ENCODE data around the gene AGBL1.

Gene AGBL1

GRCh38 chr15:86608461-86609205 lies 529.0 kb downstream of the AGBL1 start:
- Mint-ChIP-seq H3K4me1 (peaks cover 18% of the 10 kb centered on the region), H3K27ac (no peak overlapping the region), H3K4me3 (no peak overlapping the region), H3K27me3 (no peaks in the 10 kb centered on the region), H3K9me3 (peaks cover 0 to 7% of the 10 kb centered on the region in 2 donors)
- DNase-seq (no peak), ATAC-seq (no peak)

- Mint-ChIP-seq H3K27me3 (no peaks in the 10 kb centered on the region), H3K9me3 (peaks cover 0 to 7% of the 10 kb centered on the region in 2 donors), H3K4me3 (no peak overlapping the region), H3K4me1 (peaks cover 19% of the 10 kb centered on the region), H3K27ac (no peak overlapping the region)
- DNase-seq (no peak), ATAC-seq (no peak)
Measured at GRCh38 chr15:86609275-86609674, 529.6 kb downstream of the AGBL1 start.

GRCh38 chr15:86610038-86610437 lies 530.4 kb downstream of the AGBL1 start:
- DNase-seq (no peak), ATAC-seq (peak; percentile 57)
- Mint-ChIP-seq H3K4me3 (no peak overlapping the region), H3K4me1 (peaks cover 26% of the 10 kb centered on the region), H3K27ac (peak overlapping the region in 1 of 2 donors; percentile 44), H3K27me3 (no peaks in the 10 kb centered on the region), H3K9me3 (peaks cover 5 to 10% of the 10 kb centered on the region in 2 donors)

GRCh38 chr15:86611417-86612040 lies 531.9 kb downstream of the AGBL1 start:
- Mint-ChIP-seq H3K4me1 (peaks cover 41% of the 10 kb centered on the region), H3K27ac (peak overlapping the region; percentile 72 to 80), H3K4me3 (no peak overlapping the region), H3K9me3 (peaks cover 8 to 9% of the 10 kb centered on the region in 2 donors), H3K27me3 (no peaks in the 10 kb centered on the region)
- ATAC-seq = peak; percentile 89
- DNase-seq = peak; percentile 17

GRCh38 chr15:86615411-86615810 lies 535.7 kb downstream of the AGBL1 start:
- Mint-ChIP-seq H3K27me3 (no peaks in the 10 kb centered on the region), H3K9me3 (peaks cover 8 to 9% of the 10 kb centered on the region in 2 donors), H3K4me1 (peaks cover 56% of the 10 kb centered on the region), H3K27ac (peak overlapping the region in 1 of 2 donors; percentile 13), H3K4me3 (peak overlapping the region in 1 of 2 donors; percentile 34)
- DNase-seq (no peak), ATAC-seq (no peak)

- Mint-ChIP-seq H3K27ac (no peak overlapping the region), H3K9me3 (peaks cover 8 to 9% of the 10 kb centered on the region in 2 donors), H3K27me3 (no peaks in the 10 kb centered on the region), H3K4me3 (peak overlapping the region in 1 of 2 donors; percentile 34), H3K4me1 (peaks cover 60% of the 10 kb centered on the region)
- no peak for DNase-seq
- no peak for ATAC-seq
Measured at GRCh38 chr15:86615816-86616215, 536.1 kb downstream of the AGBL1 start.

GRCh38 chr15:86616771-86617170 lies 537.1 kb downstream of the AGBL1 start:
- ATAC-seq = no peak
- Mint-ChIP-seq H3K9me3 (peaks cover 8 to 9% of the 10 kb centered on the region in 2 donors), H3K27ac (peak overlapping the region in 1 of 2 donors; percentile 35), H3K4me1 (peaks cover 57% of the 10 kb centered on the region), H3K4me3 (no peak overlapping the region), H3K27me3 (no peaks in the 10 kb centered on the region)
- no peak for DNase-seq

- H3K4me3 Mint-ChIP-seq = no peak overlapping the region
- H3K27me3 Mint-ChIP-seq = no peaks in the 10 kb centered on the region
- ATAC-seq (no peak), DNase-seq (no peak)
- H3K4me1 Mint-ChIP-seq = peaks cover 48% of the 10 kb centered on the region
- no peak overlapping the region for H3K27ac Mint-ChIP-seq
- H3K9me3 Mint-ChIP-seq = peaks cover 3 to 4% of the 10 kb centered on the region in 2 donors
Measured at GRCh38 chr15:86620157-86620556, 540.5 kb downstream of the AGBL1 start.

GRCh38 chr15:86620641-86621349 lies 541.1 kb downstream of the AGBL1 start:
- Mint-ChIP-seq H3K4me3 (no peak overlapping the region), H3K27ac (no peak overlapping the region), H3K9me3 (no peaks in the 10 kb centered on the region), H3K27me3 (no peaks in the 10 kb centered on the region), H3K4me1 (peaks cover 45% of the 10 kb centered on the region)
- DNase-seq (no peak), ATAC-seq (no peak)

- Mint-ChIP-seq H3K27ac (no peak overlapping the region), H3K4me1 (peaks cover 31% of the 10 kb centered on the region), H3K9me3 (no peaks in the 10 kb centered on the region), H3K27me3 (no peaks in the 10 kb centered on the region), H3K4me3 (no peak overlapping the region)
- no peak for ATAC-seq
- no peak for DNase-seq
Measured at GRCh38 chr15:86623236-86623635, 543.6 kb downstream of the AGBL1 start.

GRCh38 chr15:86624261-86625036 lies 544.8 kb downstream of the AGBL1 start:
- H3K4me1 Mint-ChIP-seq = peaks cover 27% of the 10 kb centered on the region
- peak; percentile 100 for ATAC-seq
- peak; percentile 71 to 83 for DNase-seq
- no peaks in the 10 kb centered on the region for H3K9me3 Mint-ChIP-seq
- H3K4me3 Mint-ChIP-seq = peak overlapping the region in 1 of 2 donors; percentile 21
- H3K27me3 Mint-ChIP-seq = no peaks in the 10 kb centered on the region
- peak overlapping the region in 1 of 2 donors; percentile 3 for H3K27ac Mint-ChIP-seq

GRCh38 chr15:86629409-86630356 lies 550.0 kb downstream of the AGBL1 start:
- H3K27me3 Mint-ChIP-seq = no peaks in the 10 kb centered on the region
- DNase-seq = no peak
- H3K27ac Mint-ChIP-seq = no peak overlapping the region
- H3K4me1 Mint-ChIP-seq = peaks cover 12% of the 10 kb centered on the region
- H3K9me3 Mint-ChIP-seq = no peaks in the 10 kb centered on the region
- no peak for ATAC-seq
- no peak overlapping the region for H3K4me3 Mint-ChIP-seq

- DNase-seq (no peak), ATAC-seq (no peak)
- Mint-ChIP-seq H3K4me1 (peaks cover 4% of the 10 kb centered on the region), H3K9me3 (no peaks in the 10 kb centered on the region), H3K27ac (no peak overlapping the region), H3K4me3 (no peak overlapping the region), H3K27me3 (no peaks in the 10 kb centered on the region)
Measured at GRCh38 chr15:86630946-86631345, 551.3 kb downstream of the AGBL1 start.

- no peaks in the 10 kb centered on the region for H3K27me3 Mint-ChIP-seq
- no peak overlapping the region for H3K4me3 Mint-ChIP-seq
Measured at GRCh38 chr15:86634146-86634545, 554.5 kb downstream of the AGBL1 start.

More at GRCh38 chr15:86634146-86634545, 554.5 kb downstream of the AGBL1 start:
- peaks cover 4% of the 10 kb centered on the region for H3K4me1 Mint-ChIP-seq
- no peak for DNase-seq
- no peak overlapping the region for H3K27ac Mint-ChIP-seq
- ATAC-seq = no peak
- H3K9me3 Mint-ChIP-seq = peaks cover 0 to 8% of the 10 kb centered on the region in 2 donors
